Measurements from ENCODE around the gene MESP2.

- TF ChIP-seq CTCF (IDR thresholded peaks at IDR 0.05; ENCODE audit: control extremely low read depth in 1 of 3, insufficient read depth in 1 of 3, low read depth in 1 of 3, low read length in 3 of 3) (no peak), SUZ12 (IDR thresholded peaks at IDR 0.05; ENCODE audit: low read length) (no peak), POU5F1 (IDR thresholded peaks at IDR 0.05; ENCODE audit: low read depth, low read length) (no peak), EZH2 (IDR thresholded peaks at IDR 0.05; ENCODE audit: low read depth, low read length, severe bottlenecking) (no peak), KDM1A (IDR thresholded peaks at IDR 0.05; ENCODE audit: borderline replicate concordance, low read length) (no peak), E2F6 (IDR thresholded peaks at IDR 0.05) (no peak), HDAC6 (IDR thresholded peaks at IDR 0.05; ENCODE audit: low read depth, low read length) (no peak)
Measured at GRCh38 chr15:89807689-89808088, 31.6 kb downstream of the MESP2 start.
